Thoracic aorta (tissue), 2 donors: Measurements from ENCODE around the gene ADAM8. TPM values are rescaled to one million over a fixed set of nuclear protein-coding genes. Genes with fewer than 3 reads are reported as not detected.

Experiments used
- ATAC-seq: fragments of 150-250 bp; one replicate; pipeline ENCODE4 v1.8.0; 2017; ENCODE audit warnings: low read depth; ENCODE audit not compliant: insufficient number of reproducible peaks, low FRiP score
- DNase-seq: peaks from one replicate; pipeline ENCODE4 v3.0.0-alpha.2; 2020; ENCODE audit warnings: low spot score
- H3K27ac ChIP-seq, 2 donors: fragments of 200-600 bp; sonication (generic); 1 replicate in 1 of 2; 2 replicates in 1 of 2; pipeline ENCODE4 v1.5.1; 2016; ENCODE audit warnings: mild to moderate bottlenecking in 2 of 2, moderate library complexity in 2 of 2
- H3K27me3 ChIP-seq: fragments of 200-600 bp; sonication (generic); replicated peaks from 2 replicates; pipeline ENCODE4 v1.6.0; 2016; ENCODE audit warnings: mild to moderate bottlenecking; ENCODE audit not compliant: insufficient read depth
- H3K36me3 ChIP-seq: fragments of 200-600 bp; sonication (generic); one replicate; pipeline ENCODE4 v1.5.1; 2016
- H3K4me1 ChIP-seq, 2 donors: fragments of 200-600 bp; sonication (generic); 1 replicate in 1 of 2; 2 replicates in 1 of 2; pipeline versions ENCODE4 v1.5.1 to v1.6.0; 2016; ENCODE audit warnings: low read depth in 2 of 2, mild to moderate bottlenecking in 1 of 2; ENCODE audit not compliant: control insufficient read depth in 1 of 2
- H3K4me3 ChIP-seq: fragments of 200-600 bp; sonication (generic); 2 replicates; pipeline ENCODE4 v1.5.1; 2016; ENCODE audit warnings: mild to moderate bottlenecking
- H3K9me3 ChIP-seq: fragments of 200-600 bp; sonication (generic); 2 replicates; pipeline ENCODE4 v1.5.1; 2016
- CTCF ChIP-seq: fragments of 200-600 bp; sonication (generic); IDR thresholded peaks from one replicate; pipeline ENCODE4 v1.5.1; 2019; ENCODE audit warnings: antibody characterized with exemption
- total RNA-seq, 2 donors: library from RNA; depleted of rRNA; stranded (reverse); fragments of >200 nt; gene quantifications; one replicate each; pipeline versions ENCODE4 v1.1.0 to v1.2.3, GENCODE V29; 2016

ADAM8 gene
- total RNA-seq, 2 donors from 2014 or later, result 7.2 to 14.0 TPM

GRCh38 chr10:133277993-133278576 is 1.4 kb upstream of the ADAM8 start:
- Histone ChIP-seq H3K4me1 (peaks cover 9 to 11% of the 10 kb centered on the region in 2 donors), H3K4me3 (no peak overlapping the region), H3K27me3 (no peaks in the 10 kb centered on the region), H3K27ac (no peak overlapping the region), H3K36me3 (peaks cover 25% of the 10 kb centered on the region), H3K9me3 (no peaks in the 10 kb centered on the region)
- no peak for DNase-seq
- no peak for ATAC-seq
- no peak for TF ChIP-seq CTCF

- DNase-seq, result no peak
- Histone ChIP-seq H3K9me3 (no peaks in the 10 kb centered on the region), H3K36me3 (peaks cover 19% of the 10 kb centered on the region), H3K4me1 (peaks cover 9 to 11% of the 10 kb centered on the region in 2 donors), H3K4me3 (no peak overlapping the region), H3K27me3 (no peaks in the 10 kb centered on the region), H3K27ac (no peak overlapping the region)
- ATAC-seq, result no peak
- no peak for TF ChIP-seq CTCF
Observed at GRCh38 chr10:133277277-133277992, 767 bp upstream of the ADAM8 start.

- H3K36me3 ChIP-seq, result peaks cover 7% of the 10 kb centered on the region
- H3K9me3 ChIP-seq, result no peaks in the 10 kb centered on the region
- H3K27me3 ChIP-seq, result no peaks in the 10 kb centered on the region
- DNase-seq, result no peak
- peaks cover 9 to 11% of the 10 kb centered on the region in 2 donors for H3K4me1 ChIP-seq
- TF ChIP-seq CTCF, result no peak
- no peak overlapping the region for H3K27ac ChIP-seq
- H3K4me3 ChIP-seq, result peak overlapping the region; percentile 58
- ATAC-seq, result no peak
Observed at GRCh38 chr10:133276100-133276434, 601 bp downstream of the ADAM8 start.

GRCh38 chr10:133275684-133276092 is 980 bp downstream of the ADAM8 start:
- Histone ChIP-seq H3K27ac (no peak overlapping the region), H3K36me3 (peaks cover 10% of the 10 kb centered on the region), H3K4me3 (peak overlapping the region; percentile 58), H3K27me3 (no peaks in the 10 kb centered on the region), H3K4me1 (peaks cover 9 to 11% of the 10 kb centered on the region in 2 donors), H3K9me3 (no peaks in the 10 kb centered on the region)
- DNase-seq (no peak), ATAC-seq (no peak)
- TF ChIP-seq CTCF, result no peak

- Histone ChIP-seq H3K9me3 (no peaks in the 10 kb centered on the region), H3K4me3 (peak overlapping the region; percentile 58), H3K27ac (no peak overlapping the region), H3K27me3 (no peaks in the 10 kb centered on the region), H3K36me3 (peaks cover 10% of the 10 kb centered on the region), H3K4me1 (peaks cover 9 to 11% of the 10 kb centered on the region in 2 donors)
- DNase-seq, result no peak
- ATAC-seq, result no peak
- no peak for TF ChIP-seq CTCF
Observed at GRCh38 chr10:133274751-133275683, 1.7 kb downstream of the ADAM8 start.
